ENCODE results near the gene IL31RA. TPM values are rescaled to one million over a fixed set of nuclear protein-coding genes. Genes with fewer than 3 reads are reported as not detected.

Gene IL31RA
- total RNA-seq, 4 donors from 2014 or later = not detected

DNA sequence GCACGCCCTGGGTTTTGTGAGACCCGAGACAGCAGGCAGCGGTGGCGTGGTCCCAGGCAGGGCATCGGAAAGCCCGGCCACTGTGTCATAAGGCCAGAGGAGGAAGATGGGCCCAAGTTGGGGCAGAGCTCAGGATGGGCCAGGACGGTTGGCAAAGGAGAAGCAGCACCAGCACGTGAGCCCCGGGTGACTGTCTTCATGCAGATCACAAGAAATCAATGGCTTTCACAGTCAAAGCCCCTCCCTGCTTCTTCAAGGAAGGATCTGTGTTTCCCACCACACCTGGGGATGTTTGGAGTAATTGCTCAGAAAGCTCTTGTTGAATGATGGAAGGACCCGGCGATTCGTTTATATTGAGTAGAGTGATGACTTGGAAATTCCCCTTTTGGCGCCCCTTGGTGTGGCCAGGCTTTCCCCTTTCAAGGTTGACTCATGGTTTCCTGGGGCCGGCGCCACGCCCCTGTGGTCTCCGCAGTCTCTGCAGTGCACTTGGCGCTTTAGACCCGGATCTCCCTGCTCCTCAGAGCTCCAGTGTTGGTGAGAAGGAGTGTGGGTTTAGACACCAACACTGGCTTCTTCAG, 52.1 kb downstream of the IL31RA start:
- TF ChIP-seq, protein P1, sequence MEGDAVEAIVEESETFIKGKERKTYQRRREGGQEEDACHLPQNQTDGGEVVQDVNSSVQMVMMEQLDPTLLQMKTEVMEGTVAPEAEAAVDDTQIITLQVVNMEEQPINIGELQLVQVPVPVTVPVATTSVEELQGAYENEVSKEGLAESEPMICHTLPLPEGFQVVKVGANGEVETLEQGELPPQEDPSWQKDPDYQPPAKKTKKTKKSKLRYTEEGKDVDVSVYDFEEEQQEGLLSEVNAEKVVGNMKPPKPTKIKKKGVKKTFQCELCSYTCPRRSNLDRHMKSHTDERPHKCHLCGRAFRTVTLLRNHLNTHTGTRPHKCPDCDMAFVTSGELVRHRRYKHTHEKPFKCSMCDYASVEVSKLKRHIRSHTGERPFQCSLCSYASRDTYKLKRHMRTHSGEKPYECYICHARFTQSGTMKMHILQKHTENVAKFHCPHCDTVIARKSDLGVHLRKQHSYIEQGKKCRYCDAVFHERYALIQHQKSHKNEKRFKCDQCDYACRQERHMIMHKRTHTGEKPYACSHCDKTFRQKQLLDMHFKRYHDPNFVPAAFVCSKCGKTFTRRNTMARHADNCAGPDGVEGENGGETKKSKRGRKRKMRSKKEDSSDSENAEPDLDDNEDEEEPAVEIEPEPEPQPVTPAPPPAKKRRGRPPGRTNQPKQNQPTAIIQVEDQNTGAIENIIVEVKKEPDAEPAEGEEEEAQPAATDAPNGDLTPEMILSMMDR (IDR thresholded peaks at IDR 0.05) = no peak
- TF ChIP-seq POLR2A (IDR thresholded peaks at IDR 0.05) (no peak), POLR2AphosphoS5 (IDR thresholded peaks at IDR 0.05) (no peak), EP300 (IDR thresholded peaks at IDR 0.05; ENCODE audit: low read depth) (no peak)
- DNase-seq = no peak
- no peaks in the 10 kb centered on the region for H3K36me3 ChIP-seq
- intact Hi-C loops (cut with DNase I; ENCODE audit: low total_unique reads) (no loop called here), in situ Hi-C loops (cut with MboI; ENCODE audit: low pct_ligation_motif_present in 1 of 4, low pct_unique_long_range_greater_than_20kb in 1 of 4, low sequenced_read_pairs in 3 of 4) (no loop called here)
- H3K27me3 ChIP-seq = no peaks in the 10 kb centered on the region
- no peaks in the 10 kb centered on the region for H3K4me1 ChIP-seq
- WGBS, 2 donors (ENCODE audit: low coverage in 1 of 2) = 77 to 100% methylated on average over 1 to 19 of the region's 19 CpGs
- no peaks in the 10 kb centered on the region for H3K9me3 ChIP-seq
- H3K27ac ChIP-seq = no peak overlapping the region
- H3K4me3 ChIP-seq = no peak overlapping the region

DNA sequence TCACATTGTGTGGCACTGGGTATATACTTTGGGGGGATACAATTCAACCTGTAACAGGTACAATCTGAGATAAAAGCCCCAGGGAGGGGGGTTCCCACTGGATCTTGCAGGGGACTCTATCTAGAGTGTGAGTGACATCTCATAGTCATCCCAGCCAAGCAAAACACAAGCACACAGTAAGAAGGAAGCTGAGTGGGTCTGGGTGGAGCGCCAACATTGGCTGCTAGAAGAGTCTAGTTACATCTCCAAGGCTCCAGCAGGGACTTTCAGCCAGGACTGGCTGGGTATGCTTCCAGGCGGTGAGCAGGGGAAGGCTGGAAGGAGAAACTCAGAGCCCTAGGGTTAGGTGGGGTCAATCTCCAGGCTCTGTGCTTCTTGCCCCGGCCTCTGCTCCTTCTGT, 53.0 kb downstream of the IL31RA start:
- WGBS, 2 donors (ENCODE audit: low coverage in 1 of 2) = 72% methylated on average over 3 of the region's 3 CpGs; no CpG with 5 or more reads in 1 of the 2 donors
- no peak for DNase-seq
- Histone ChIP-seq H3K36me3 (no peaks in the 10 kb centered on the region), H3K27me3 (no peaks in the 10 kb centered on the region), H3K9me3 (no peaks in the 10 kb centered on the region), H3K4me3 (no peak overlapping the region), H3K4me1 (no peaks in the 10 kb centered on the region), H3K27ac (no peak overlapping the region)
- TF ChIP-seq, protein P1 (IDR thresholded peaks at IDR 0.05) = no peak
- TF ChIP-seq POLR2AphosphoS5 (IDR thresholded peaks at IDR 0.05) = no peak
- no peak for TF ChIP-seq POLR2A (IDR thresholded peaks at IDR 0.05)
- TF ChIP-seq EP300 (IDR thresholded peaks at IDR 0.05; ENCODE audit: low read depth) = no peak
- in situ Hi-C loops (cut with MboI; ENCODE audit: low pct_ligation_motif_present in 1 of 4, low pct_unique_long_range_greater_than_20kb in 1 of 4, low sequenced_read_pairs in 3 of 4) = no loop called here
- intact Hi-C loops (cut with DNase I; ENCODE audit: low total_unique reads) = no loop called here

DNA sequence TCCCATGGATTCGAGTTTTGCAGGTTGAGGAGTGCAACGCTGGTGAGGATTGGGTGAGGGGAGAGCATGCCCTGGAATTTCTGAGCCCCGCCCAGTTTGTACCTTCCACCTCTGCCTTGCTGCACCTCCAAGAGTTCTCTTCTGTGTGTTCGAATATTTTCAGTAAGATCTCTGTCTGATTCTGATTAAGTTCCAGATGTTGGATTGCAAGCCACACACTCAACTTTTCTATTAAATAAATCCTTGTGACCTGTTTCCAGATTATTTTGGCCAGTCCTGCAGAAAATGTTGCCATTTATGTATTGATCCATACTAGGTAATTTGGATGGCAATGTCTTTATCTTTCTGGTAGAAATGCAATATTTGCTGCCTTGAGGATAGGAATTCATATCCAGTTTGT, 54.1 kb downstream of the IL31RA start:
- Histone ChIP-seq H3K27ac (no peak overlapping the region), H3K27me3 (no peaks in the 10 kb centered on the region), H3K9me3 (no peaks in the 10 kb centered on the region), H3K4me1 (no peaks in the 10 kb centered on the region), H3K36me3 (no peaks in the 10 kb centered on the region), H3K4me3 (no peak overlapping the region)
- intact Hi-C loops (cut with DNase I; ENCODE audit: low total_unique reads) (no loop called here), in situ Hi-C loops (cut with MboI; ENCODE audit: low pct_ligation_motif_present in 1 of 4, low pct_unique_long_range_greater_than_20kb in 1 of 4, low sequenced_read_pairs in 3 of 4) (no loop called here)
- TF ChIP-seq, protein P1 (IDR thresholded peaks at IDR 0.05) = no peak
- TF ChIP-seq POLR2A (IDR thresholded peaks at IDR 0.05) = no peak
- WGBS, 2 donors (ENCODE audit: low coverage in 1 of 2) = 77 to 93% methylated on average over 3 to 4 of the region's 4 CpGs
- DNase-seq = no peak

DNA sequence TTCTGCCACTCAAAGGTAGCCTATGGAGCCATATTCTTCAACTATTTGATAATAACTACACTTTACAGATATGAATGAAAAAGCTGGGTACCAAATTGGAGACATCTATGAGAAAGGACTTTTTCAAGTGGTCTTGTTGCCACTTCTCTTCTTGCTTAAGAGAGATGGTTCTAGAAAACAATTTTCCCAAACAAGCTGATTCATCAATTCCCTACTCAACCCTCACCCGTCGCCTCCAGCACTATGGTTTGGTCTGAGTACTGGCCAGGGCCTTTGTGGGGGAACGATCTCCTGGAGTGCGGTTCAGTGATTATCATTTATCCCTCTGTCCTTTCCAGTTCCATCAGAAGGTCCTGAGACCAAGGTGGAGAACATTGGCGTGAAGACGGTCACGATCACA, 56.8 kb downstream of the IL31RA start:
- H3K27me3 ChIP-seq = no peaks in the 10 kb centered on the region
- no peak for DNase-seq
- TF ChIP-seq, protein P1 (IDR thresholded peaks at IDR 0.05) = no peak
- TF ChIP-seq EP300 (IDR thresholded peaks at IDR 0.05; ENCODE audit: low read depth) = no peak
- no peak for TF ChIP-seq POLR2A (IDR thresholded peaks at IDR 0.05)
- TF ChIP-seq POLR2AphosphoS5 (IDR thresholded peaks at IDR 0.05) = no peak
- H3K4me1 ChIP-seq = no peaks in the 10 kb centered on the region
- no peak overlapping the region for H3K4me3 ChIP-seq
- H3K36me3 ChIP-seq = no peaks in the 10 kb centered on the region
- 91 to 97% methylated on average over 7 of the region's 7 CpGs for WGBS, 2 donors (ENCODE audit: low coverage in 1 of 2)
- H3K27ac ChIP-seq = no peak overlapping the region
- intact Hi-C loops (cut with DNase I; ENCODE audit: low total_unique reads) (no loop called here), in situ Hi-C loops (cut with MboI; ENCODE audit: low pct_ligation_motif_present in 1 of 4, low pct_unique_long_range_greater_than_20kb in 1 of 4, low sequenced_read_pairs in 3 of 4) (no loop called here)
- H3K9me3 ChIP-seq = no peaks in the 10 kb centered on the region

All from transverse colon (tissue), 4 donors.